Stimulated activated CD4-positive, alpha-beta T cell treated with anti-CD3 and anti-CD28 coated beads, Interleukin-2, amount 100 ng/mL, for 48 hours (primary cell): Measurements from ENCODE around the gene ADAMTS2.

ENCODE experiments used
- DNase-seq, 2 donors: peaks; one replicate each; pipeline ENCODE4 v3.0.0-alpha.2; 2020

The ADAMTS2 gene

DNA sequence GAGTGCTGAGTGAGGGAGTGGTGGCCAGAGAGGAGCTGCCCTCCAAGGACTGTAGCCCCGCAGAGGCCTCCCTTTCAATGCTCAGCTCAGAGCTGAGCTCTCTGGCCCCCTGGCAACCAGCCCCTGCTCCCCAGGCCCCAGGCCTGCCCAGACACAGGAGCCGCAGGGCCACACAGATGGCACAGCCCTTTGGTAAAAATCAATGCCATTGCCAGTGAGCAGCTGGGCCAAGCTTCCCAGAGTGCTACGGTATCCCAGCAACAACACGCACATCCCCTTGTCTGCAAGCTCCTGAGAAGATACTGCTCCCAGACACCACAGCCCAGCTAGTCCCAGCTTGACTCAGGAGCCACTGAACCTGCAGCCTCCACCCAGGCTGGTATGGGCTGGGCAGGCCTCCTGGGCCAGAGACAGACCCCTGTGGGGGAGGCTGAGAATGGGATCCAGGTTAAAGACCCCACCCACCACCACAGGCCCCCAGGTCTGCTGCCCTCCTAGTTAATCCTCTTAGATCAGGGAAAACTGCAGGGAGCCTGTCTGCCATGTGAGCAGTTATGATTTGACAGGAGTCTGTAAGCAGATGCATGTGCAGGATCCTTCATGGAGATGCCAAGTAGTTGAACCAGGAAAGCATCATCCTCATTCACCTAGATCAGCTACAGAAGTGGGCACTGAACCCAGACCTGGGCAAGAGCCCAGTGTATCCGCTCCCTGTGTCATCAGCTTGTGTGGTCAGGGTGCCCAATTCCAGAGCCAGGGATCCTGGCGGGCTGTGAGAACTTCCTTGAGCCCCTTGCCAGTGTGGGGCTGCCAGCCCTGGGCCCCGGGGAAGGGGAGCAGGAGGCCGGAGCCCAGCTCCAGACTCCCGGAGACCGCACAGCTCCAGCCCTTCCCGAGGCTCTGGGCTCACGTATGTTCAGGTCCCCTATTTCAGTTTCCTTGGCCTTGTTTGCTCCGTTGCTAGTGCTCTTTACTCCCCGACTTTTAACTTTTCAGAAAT, 26.7 kb upstream of the ADAMTS2 start:
- no peak for DNase-seq

- no peak for DNase-seq
These were observed 25.9 kb upstream of the ADAMTS2 start for GRCh38 chr5:179371121-179371510.

DNA sequence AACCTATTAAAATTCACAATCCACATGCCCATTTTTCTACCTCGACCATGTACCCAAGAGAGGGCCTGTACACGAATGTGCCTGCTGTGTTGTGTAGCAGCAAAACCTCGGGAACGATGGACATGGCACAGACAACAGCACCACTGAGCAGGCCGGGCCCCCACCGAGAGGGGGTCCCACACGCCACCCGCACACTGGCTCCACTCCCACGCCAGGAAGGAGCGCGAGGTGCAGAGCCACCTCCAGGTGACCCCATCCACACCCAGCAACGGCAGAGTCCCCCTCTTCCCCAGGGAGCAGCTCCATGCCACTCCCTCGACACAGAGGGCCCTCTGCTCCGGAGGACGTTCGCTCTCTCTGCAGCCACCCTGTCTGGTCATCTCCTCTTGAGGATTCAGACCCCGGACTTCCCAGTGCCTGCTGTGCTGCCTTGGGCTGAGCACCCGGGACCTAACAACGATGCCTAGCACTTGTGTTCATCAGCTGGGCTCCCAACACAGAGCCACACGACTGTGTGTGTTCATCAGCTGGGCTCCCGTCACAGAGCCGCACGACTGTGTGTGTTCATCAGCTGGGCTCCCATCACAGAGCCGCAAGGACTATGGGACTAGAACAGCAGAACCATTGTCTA, 25.3 kb upstream of the ADAMTS2 start:
- no peak for DNase-seq

- DNase-seq: no peak
These were observed 24.2 kb upstream of the ADAMTS2 start for GRCh38 chr5:179369530-179369884.

DNA sequence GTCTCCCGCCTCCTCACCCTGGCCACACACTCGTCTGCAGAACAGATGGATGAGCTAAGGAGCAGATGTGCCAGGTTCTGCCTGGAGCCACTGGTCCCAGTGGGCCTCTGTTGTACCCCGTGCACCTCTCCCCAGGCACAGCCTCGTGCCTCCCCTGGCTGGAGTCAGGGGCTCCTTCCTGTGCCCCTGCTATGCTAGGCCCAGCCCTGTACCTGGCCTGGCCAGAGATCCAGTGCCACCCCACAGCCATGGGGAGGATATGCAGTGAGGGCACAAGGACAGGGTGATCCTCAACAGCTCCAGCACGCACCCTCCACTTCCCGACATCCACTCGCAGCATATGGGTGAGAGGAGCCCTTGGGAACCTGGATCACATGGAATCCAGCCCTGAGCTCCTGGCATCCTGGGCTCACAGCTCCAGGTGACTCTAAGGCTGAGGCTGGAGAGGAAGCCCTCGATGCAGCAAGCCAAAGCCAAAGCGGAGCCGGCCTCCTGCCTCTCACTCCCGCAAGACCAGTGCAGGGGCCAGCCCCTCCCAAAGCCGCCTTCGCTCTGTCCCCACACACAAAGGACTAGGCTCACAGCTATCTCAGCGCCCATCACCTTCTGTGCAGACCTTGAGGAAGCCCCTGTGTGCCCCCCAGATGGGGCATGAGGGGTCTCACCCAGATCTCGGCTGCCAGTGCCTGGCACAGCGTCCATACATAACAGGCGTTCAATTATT, 23.7 kb upstream of the ADAMTS2 start:
- DNase-seq: no peak

DNA sequence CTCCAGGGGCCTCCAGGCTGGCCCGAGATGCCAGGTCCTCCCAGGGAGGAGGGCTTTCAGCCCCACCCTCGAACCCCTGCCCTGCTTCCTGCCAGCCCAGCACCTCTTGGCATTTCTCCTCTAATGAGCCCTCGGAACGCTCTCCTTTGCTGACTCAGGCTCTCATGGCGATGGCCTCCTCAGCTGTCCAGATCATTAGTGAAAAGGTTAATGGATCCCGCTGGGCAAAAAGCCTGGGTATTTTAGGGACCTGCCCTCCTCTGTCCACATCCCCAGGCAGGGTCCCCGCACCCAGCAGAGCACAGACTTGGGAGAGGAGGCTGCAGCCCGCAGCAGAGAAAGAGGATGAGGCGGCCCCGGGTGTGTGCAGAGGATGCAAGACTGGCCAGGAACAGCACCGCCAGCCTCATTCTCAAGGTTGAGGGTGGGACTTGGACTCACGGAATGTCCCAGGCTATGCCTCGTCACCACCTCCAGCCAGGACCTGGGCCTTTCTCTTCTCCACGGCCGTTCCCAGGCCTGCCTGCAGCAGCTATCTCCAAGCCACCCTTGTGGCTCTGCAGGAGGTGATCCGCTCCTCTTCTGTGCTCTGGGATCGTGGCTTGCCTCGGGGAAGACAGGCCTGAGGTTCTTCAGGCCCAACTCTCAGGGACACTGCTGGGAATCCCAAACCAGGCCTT, 23.0 kb upstream of the ADAMTS2 start:
- DNase-seq: no peak

DNA sequence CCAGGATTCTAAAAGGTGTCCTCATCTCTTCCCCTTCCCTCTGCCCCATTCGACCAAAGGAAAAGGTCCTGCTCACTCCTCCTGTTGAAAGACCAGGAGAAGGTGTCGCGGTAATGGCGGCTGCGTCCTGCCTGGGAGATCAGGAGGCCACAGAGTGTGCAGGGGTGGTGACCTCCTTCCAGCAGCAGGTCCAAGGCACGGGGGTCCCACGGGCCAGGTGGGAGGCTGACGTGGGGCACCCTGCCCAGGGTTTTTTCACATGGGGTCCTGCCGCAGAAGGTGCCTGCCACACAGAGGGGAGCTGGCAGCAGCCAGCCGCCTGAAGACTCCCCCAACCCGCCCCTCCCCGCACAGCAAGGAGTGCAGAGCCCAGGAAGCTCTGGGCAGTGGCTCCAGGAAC, 22.2 kb upstream of the ADAMTS2 start:
- no peak for DNase-seq

- no peak for DNase-seq
These were observed 17.1 kb upstream of the ADAMTS2 start for GRCh38 chr5:179362355-179362754.

GRCh38 chr5:179361037-179361603, 15.9 kb upstream of the ADAMTS2 start:
- no peak for DNase-seq

GRCh38 chr5:179357031-179357430, 11.8 kb upstream of the ADAMTS2 start:
- no peak for DNase-seq

DNA sequence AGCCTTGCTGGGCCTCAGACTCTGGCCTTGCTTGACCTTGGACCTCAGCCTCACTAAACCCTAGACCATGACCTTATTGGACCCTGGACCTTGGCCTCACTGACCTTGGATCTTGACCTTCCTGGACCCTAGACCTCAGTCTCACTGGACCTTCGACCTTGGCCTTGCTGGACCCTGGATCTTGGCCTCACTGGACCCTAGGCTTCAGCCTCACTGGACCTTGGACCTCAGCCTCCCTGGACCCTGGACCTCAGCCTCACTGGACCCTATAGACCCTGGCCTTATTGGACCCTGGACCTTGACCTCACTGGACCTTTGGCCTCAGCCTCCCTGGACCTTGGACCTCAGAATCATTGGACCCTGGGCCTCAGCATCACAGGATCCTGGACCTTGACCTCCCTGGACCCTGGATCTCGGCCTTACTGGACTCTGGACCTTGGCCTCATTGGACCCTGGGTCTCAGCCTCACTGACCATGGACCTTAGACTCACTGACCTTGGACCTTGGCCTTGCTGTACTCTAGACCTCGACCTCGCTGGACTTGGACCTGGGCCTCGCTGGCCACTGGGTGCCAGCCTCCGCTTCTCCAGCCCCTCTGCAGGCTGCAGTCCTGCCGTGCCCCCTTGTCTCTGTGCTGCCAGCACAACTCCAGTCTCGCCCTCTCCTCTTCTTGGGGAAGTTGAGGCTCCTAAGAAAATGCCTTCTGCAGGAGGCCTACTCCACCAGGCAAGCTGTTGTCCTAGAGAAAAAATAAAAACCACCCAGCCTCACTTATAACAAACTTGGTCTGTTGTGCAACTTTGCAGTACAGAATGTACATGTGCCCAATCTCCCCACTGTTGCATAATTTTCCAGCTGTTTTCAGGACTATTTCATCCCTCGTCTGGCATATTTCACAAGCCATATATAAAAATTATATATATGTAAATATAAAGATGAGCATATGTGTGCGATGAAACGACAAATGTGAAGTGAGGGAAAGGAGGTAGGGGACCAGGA, 11.0 kb upstream of the ADAMTS2 start:
- no peak for DNase-seq

GRCh38 chr5:179354305-179354882, 9.1 kb upstream of the ADAMTS2 start:
- DNase-seq: no peak

DNA sequence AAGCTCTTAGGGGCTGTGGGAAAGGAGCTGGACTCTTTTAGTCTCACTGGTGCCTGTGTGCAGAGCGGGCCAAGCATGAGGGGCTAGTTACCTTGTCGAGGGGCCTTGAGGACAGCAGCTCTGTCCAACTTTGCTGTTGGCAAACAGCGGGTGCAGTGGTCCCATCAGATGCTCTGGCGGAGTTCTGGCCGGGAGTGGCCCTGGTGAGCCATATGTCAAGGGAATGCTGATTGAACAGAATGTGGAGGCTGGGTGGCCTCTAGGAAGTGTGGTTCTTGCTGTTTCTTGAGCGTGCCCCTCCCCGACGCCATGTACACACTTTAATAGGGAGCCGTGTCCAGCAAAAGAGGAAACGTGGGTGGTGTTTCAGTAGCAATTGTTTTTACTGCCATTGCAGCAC, 3.6 kb upstream of the ADAMTS2 start:
- DNase-seq: no peak

GRCh38 chr5:179348011-179348530, 2.8 kb upstream of the ADAMTS2 start:
- no peak for DNase-seq

DNA sequence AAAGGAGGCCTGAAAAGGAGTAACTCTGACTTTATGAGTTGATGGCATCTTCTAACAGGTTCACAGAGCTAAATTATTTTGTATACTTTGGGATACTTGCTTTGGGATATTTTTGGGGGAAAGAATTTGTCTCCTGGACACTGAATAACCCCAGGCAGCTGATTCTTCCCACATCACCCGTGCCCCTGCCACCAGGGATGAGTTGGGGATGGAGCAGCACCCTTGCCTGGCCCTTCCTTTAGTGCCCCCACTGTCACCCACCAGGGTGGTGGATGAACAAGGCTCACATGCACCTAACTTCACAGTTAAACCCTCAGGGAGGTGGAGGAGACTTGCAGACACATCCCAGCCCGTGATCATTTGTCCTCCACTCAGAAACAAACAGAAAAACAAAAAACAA, 2.3 kb upstream of the ADAMTS2 start:
- no peak for DNase-seq

DNA sequence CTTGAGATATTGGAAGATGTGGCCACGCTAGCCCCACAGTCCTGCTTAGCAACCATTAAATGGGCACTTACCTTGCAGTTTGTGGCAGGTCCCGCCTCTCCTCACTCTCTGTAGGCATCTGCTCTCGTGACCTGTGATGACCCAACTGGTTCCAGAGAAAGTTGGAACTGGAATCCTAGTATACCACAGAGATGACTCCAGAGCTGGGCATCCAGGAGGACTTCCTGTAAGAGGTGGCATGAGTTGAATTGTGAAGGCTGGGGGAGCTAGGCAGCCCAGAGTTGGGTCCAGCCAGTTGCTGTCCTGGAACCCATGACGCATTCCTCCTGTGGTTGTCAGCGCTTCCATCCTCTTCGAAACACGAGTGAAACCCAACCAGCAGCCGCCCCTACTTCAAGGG, 1.6 kb upstream of the ADAMTS2 start:
- DNase-seq: no peak

DNA sequence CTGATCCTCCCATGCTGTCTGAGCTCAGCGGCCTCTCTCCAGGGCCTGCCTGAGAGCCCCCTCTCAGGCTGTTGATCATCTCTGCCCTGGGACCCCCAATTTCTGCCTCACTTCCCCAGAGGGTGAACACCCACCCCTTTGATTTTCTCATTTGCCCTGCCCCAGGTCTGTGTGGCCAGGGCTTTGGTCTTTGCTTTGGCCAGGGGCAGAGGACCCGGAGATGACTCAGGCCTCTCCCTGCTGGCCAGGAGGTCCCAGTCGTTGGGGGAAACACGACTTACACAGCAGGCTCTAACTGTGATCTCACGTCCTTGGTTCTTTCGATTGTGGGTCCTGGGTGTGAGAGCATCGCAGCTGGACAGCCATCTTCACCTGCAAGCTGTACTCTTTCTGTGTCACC, 1.1 kb upstream of the ADAMTS2 start:
- DNase-seq: no peak

DNA sequence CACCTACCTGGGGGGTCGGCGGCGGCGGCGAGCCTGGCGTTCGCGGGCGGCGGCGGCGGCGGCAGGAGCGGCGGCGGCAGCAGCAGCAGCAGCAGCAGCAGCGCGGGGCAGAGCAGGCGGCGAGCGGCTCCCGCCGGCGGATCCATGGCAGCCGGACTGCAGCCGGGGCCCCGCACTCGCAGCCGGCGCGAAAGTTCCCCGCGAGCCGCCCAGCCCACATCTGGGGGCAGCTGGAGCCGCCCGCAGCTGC, 153 bp downstream of the ADAMTS2 start:
- DNase-seq: no peak

GRCh38 chr5:179344431-179345182, 654 bp downstream of the ADAMTS2 start:
- no peak for DNase-seq

DNA sequence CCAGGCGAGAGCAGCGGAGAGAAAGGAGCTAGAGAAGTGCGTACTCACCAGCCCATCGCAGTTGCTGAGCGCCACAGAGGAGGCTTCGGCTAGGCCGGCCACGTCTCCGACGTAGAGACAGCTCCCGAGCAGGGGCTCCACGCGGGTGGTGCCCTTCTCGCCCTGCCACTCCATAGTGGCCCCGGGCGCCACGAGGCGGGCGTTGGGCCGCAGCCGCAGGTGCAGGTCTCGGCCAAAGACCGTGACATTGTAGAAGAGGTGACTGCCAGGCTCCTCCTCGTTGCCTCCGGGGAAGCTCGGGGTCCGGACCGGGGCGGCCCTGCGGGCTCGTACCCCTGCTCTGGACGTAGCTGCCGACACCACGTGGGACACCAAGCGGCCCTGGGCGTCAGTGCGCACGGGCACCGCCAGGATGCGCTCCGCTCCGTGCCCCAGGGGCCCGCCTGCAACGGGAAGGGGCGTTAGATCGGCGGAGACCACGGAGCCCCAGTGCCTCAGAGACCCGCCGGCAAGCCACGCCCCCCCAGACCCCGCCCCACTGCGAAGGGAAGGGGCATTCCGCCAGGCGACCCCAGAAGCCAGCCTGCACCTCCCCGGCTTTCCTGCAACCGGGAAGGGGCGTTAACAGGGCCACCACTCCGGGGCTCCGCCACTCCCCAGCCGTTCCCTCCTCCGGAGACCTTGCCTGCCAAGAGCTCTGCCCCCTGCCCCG, 1.4 kb downstream of the ADAMTS2 start:
- DNase-seq: peak in 1 of 2 donors; percentile 21
